ENCODE data around the gene LACTBL1.

LACTBL1 gene

DNA sequence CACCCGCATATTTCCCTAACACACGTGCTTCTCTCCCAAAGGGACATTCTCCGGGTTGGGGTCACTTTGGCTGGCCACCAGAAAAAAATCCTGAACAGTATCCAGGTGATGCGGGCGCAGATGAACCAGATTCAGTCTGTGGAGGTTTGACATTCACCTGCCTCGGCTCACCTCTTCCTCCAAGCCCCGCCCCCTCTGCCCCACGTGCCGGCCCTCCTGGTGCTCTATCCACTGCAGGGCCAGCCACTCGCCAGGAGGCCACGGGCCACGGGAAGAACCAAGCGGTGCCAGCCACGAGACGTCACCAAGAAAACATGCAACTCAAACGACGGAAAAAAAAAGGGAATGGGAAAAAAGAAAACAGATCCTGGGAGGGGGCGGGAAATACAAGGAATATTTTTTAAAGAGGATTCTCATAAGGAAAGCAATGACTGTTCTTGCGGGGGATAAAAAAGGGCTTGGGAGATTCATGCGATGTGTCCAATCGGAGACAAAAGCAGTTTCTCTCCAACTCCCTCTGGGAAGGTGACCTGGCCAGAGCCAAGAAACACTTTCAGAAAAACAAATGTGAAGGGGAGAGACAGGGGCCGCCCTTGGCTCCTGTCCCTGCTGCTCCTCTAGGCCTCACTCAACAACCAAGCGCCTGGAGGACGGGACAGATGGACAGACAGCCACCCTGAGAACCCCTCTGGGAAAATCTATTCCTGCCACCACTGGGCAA, 59.1 kb downstream of the LACTBL1 start:
- DNase-seq (ENCODE audit: low spot score), result no peak

- no peak for DNase-seq (ENCODE audit: low spot score)
These were observed 60.4 kb downstream of the LACTBL1 start for GRCh38 chr1:22912311-22912710.

GRCh38 chr1:22910986-22911651, 61.5 kb downstream of the LACTBL1 start:
- no peak for DNase-seq (ENCODE audit: low spot score)

- DNase-seq (ENCODE audit: low spot score), result no peak
These were observed 62.4 kb downstream of the LACTBL1 start for GRCh38 chr1:22910286-22910685.

DNA sequence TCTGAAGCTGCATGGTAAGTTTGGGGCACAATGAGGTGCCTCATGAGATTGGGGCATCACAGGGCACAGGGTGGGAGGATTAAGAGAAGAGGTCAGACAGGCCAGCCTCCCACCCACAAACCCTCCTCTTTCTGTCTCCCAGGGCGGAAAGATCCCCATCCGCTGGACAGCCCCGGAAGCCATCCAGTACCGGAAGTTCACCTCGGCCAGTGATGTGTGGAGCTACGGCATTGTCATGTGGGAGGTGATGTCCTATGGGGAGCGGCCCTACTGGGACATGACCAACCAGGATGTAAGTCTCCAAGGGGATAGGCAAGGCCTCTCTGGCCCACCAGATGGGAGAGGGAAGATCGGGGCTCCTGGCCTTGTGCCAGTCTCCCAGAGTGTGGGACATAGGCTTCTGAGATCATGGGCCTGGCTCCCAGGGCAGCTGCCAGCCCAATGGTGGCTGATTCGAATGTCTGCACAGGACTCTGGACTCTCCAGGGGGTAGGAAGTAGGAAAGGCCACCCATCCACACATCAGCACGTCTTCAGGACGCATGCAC, 63.7 kb downstream of the LACTBL1 start:
- DNase-seq (ENCODE audit: low spot score), result no peak

GRCh38 chr1:22907528-22907927, 65.1 kb downstream of the LACTBL1 start:
- DNase-seq (ENCODE audit: low spot score), result no peak

DNA sequence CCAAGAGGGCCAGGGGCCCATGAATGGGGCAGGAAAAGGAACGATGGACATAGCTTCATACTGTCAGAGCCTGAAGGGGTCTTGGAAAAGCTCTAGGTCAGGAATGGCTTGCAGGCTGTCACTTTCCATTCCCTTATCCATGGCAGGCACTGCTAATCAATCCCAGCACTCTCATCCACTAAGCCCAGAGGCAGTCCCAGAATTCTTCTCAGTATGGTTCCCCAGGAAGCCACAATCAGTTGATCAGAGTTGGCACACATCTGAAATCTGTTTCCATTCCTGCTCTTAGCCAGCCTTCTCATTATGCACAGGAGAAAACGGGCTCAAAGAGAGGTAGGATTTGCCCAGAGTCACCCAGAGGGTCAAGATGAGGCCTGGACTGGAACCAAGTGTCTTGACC, 65.7 kb downstream of the LACTBL1 start:
- no peak for DNase-seq (ENCODE audit: low spot score)

GRCh38 chr1:22903113-22903512, 69.6 kb downstream of the LACTBL1 start:
- DNase-seq (ENCODE audit: low spot score), result no peak
